Common myeloid progenitor, CD34-positive (primary cell): ENCODE data around the gene NAB2.

Experiments
- CTCF ChIA-PET: fragments of 350-600 bp; sonication (Branson Sonifier 250); formaldehyde crosslinking; loops from one replicate; lab custom pipeline; 2021; ENCODE audit warnings: antibody characterized with exemption; lab: Charles Lee
- POLR2A ChIA-PET: fragments of 350-600 bp; sonication (Branson Sonifier 250); formaldehyde crosslinking; loops from one replicate; lab custom pipeline; 2021; ENCODE audit warnings: antibody characterized with exemption; lab: Charles Lee
- DNase-seq, 3 donors: peaks; one replicate each; pipeline versions ENCODE4 v3.0.0 to v3.0.0-alpha.2; 2013
- H3K27ac ChIP-seq, 2 experiments: 1 replicate in 1 of 2; 2 replicates in 1 of 2; pipeline ENCODE4 v1.7.0; 2013; ENCODE audit warnings: inconsistent platforms in 2 of 2, low read length in 2 of 2, mild to moderate bottlenecking in 2 of 2, low read depth in 1 of 2, moderate library complexity in 1 of 2; ENCODE audit not compliant: severe bottlenecking in 2 of 2, insufficient read depth in 1 of 2, poor library complexity in 1 of 2
- H3K27me3 ChIP-seq, 5 experiments: replicated peaks in 2 of 5; 1 replicate in 3 of 5; 2 replicates in 2 of 5; pipeline versions ENCODE4 v1.6.1 to v1.7.0; 2013; ENCODE audit warnings: low read length in 4 of 5, mild to moderate bottlenecking in 2 of 5, moderate library complexity in 2 of 5, inconsistent platforms in 1 of 5; ENCODE audit not compliant: insufficient read depth in 5 of 5, control insufficient read depth in 4 of 5
- H3K36me3 ChIP-seq, 4 experiments: 1 replicate in 2 of 4; 2 replicates in 2 of 4; pipeline versions ENCODE4 v1.6.1 to v1.7.0; 2013; ENCODE audit warnings: low read length in 3 of 4, control low read depth in 1 of 4, mild to moderate bottlenecking in 1 of 4; ENCODE audit not compliant: control insufficient read depth in 4 of 4, insufficient read depth in 4 of 4
- H3K4me1 ChIP-seq, 4 experiments: 1 replicate in 3 of 4; 2 replicates in 1 of 4; pipeline versions ENCODE4 v1.6.1 to v1.7.1; 2013; ENCODE audit warnings: low read length in 3 of 4, mild to moderate bottlenecking in 3 of 4, control low read depth in 1 of 4, inconsistent platforms in 1 of 4, moderate library complexity in 1 of 4; ENCODE audit not compliant: control insufficient read depth in 4 of 4, insufficient read depth in 4 of 4; ENCODE audit errors: control extremely low read depth in 1 of 4
- H3K4me3 ChIP-seq, 7 experiments: 1 replicate in 4 of 7; 2 replicates in 3 of 7; pipeline versions ENCODE4 v1.5.1 to v1.7.0; 2013; ENCODE audit warnings: mild to moderate bottlenecking in 7 of 7, low read length in 6 of 7, moderate library complexity in 6 of 7, inconsistent platforms in 2 of 7, low read depth in 2 of 7, control low read depth in 1 of 7; ENCODE audit not compliant: insufficient read depth in 4 of 7, control insufficient read depth in 1 of 7; ENCODE audit errors: extremely low read depth in 1 of 7
- H3K9me3 ChIP-seq, 5 experiments: 1 replicate in 4 of 5; 2 replicates in 1 of 5; pipeline versions ENCODE4 v1.6.1 to v1.7.1; 2013; ENCODE audit warnings: low read length in 4 of 5, mild to moderate bottlenecking in 2 of 5, inconsistent platforms in 1 of 5, low read depth in 1 of 5, moderate library complexity in 1 of 5; ENCODE audit not compliant: control insufficient read depth in 4 of 5, insufficient read depth in 2 of 5; ENCODE audit errors: control extremely low read depth in 1 of 5
- WGBS: methylation state at CpG from one replicate; pipeline ENCODE4 v1.1.5; 2013; ENCODE audit not compliant: insufficient coverage; 5-methylcytosine and 5-hydroxymethylcytosine counted together

The NAB2 gene

GRCh38 chr12:57138526-57139272 lies 49.8 kb downstream of the NAB2 start:
- H3K4me1 ChIP-seq: peaks cover 0 to 4% (median 0%) of the 10 kb centered on the region in 4 experiments
- 93% methylated on average over 9 of the region's 13 CpGs for WGBS
- peaks cover 0 to under 1% (median 0%) of the 10 kb centered on the region in 5 experiments for H3K27me3 ChIP-seq
- ChIA-PET POLR2A (no interaction called here), CTCF (interaction anchor here (1.4 to 4.6 kb wide), 4 partner anchors 14 to 37 kb away, joined by 3 to 36 read pairs (median 8); no protein-coding TSS in a partner anchor)
- H3K27ac ChIP-seq: no peak overlapping the region
- H3K9me3 ChIP-seq: no peaks in the 10 kb centered on the region
- no peak for DNase-seq
- H3K4me3 ChIP-seq: no peak overlapping the region
- H3K36me3 ChIP-seq: no peaks in the 10 kb centered on the region

GRCh38 chr12:57139796-57140649 lies 51.1 kb downstream of the NAB2 start:
- ChIA-PET CTCF (interaction anchor here (1.0 to 1.6 kb wide), 3 partner anchors 10 to 40 kb away, joined by 3 to 4 read pairs (median 4); partner anchors contain the start of gene LRP1), POLR2A (no interaction called here)
- Histone ChIP-seq H3K9me3 (no peaks in the 10 kb centered on the region), H3K36me3 (no peaks in the 10 kb centered on the region), H3K4me1 (peaks cover 0 to 4% (median 0%) of the 10 kb centered on the region in 4 experiments), H3K4me3 (no peak overlapping the region), H3K27me3 (no peaks in the 10 kb centered on the region), H3K27ac (no peak overlapping the region)
- DNase-seq: no peak
- 92% methylated on average over 4 of the region's 6 CpGs for WGBS

- Histone ChIP-seq H3K4me1 (peaks cover 0 to 7% (median 0%) of the 10 kb centered on the region in 4 experiments), H3K4me3 (no peak overlapping the region), H3K27ac (no peak overlapping the region), H3K36me3 (no peaks in the 10 kb centered on the region), H3K9me3 (no peaks in the 10 kb centered on the region), H3K27me3 (no peaks in the 10 kb centered on the region)
- CTCF ChIA-PET: interaction anchor here (1.1 to 1.6 kb wide), 5 partner anchors 11 to 35 kb away, joined by 3 to 4 read pairs (median 4); partner anchors contain the start of gene LRP1
- no peak for DNase-seq
- POLR2A ChIA-PET: no interaction called here
- WGBS: 98% methylated on average over 5 of the region's 8 CpGs
Observed at GRCh38 chr12:57141249-57141648, 52.3 kb downstream of the NAB2 start.

GRCh38 chr12:57142121-57142520 lies 53.2 kb downstream of the NAB2 start:
- H3K36me3 ChIP-seq: no peaks in the 10 kb centered on the region

GRCh38 chr12:57142727-57143126 lies 53.8 kb downstream of the NAB2 start:
- Histone ChIP-seq H3K9me3 (no peaks in the 10 kb centered on the region), H3K27ac (no peak overlapping the region), H3K4me3 (no peak overlapping the region), H3K27me3 (no peaks in the 10 kb centered on the region), H3K4me1 (peaks cover 0 to 21% (median 9%) of the 10 kb centered on the region in 4 experiments), H3K36me3 (no peaks in the 10 kb centered on the region)
- WGBS: no CpG with 5 or more reads among the region's 7 CpGs
- ChIA-PET CTCF (interaction anchor here (1.4 kb wide), 1 partner anchor 20 kb away, joined by 4 read pairs; no protein-coding TSS in a partner anchor), POLR2A (no interaction called here)
- DNase-seq: no peak

More at GRCh38 chr12:57142121-57142520, 53.2 kb downstream of the NAB2 start:
- Histone ChIP-seq H3K9me3 (no peaks in the 10 kb centered on the region), H3K4me3 (no peak overlapping the region), H3K4me1 (peaks cover 0 to 15% (median 3%) of the 10 kb centered on the region in 4 experiments), H3K27me3 (no peaks in the 10 kb centered on the region), H3K27ac (no peak overlapping the region)
- no peak for DNase-seq
- POLR2A ChIA-PET: no interaction called here
- 96% methylated on average over 5 of the region's 9 CpGs for WGBS
- CTCF ChIA-PET: interaction anchor here (1.2 to 1.6 kb wide), 3 partner anchors 15 to 32 kb away, joined by 3 to 4 read pairs (median 4); no protein-coding TSS in a partner anchor

GRCh38 chr12:57143454-57143853 lies 54.5 kb downstream of the NAB2 start:
- 100% methylated on average over 2 of the region's 4 CpGs for WGBS
- peaks cover 0 to 28% (median 11%) of the 10 kb centered on the region in 4 experiments for H3K4me1 ChIP-seq
- H3K36me3 ChIP-seq: no peaks in the 10 kb centered on the region

More at GRCh38 chr12:57143454-57143853, 54.5 kb downstream of the NAB2 start:
- CTCF ChIA-PET: no interaction called here
- Histone ChIP-seq H3K4me3 (no peak overlapping the region), H3K27ac (no peak overlapping the region), H3K9me3 (no peaks in the 10 kb centered on the region), H3K27me3 (no peaks in the 10 kb centered on the region)
- POLR2A ChIA-PET: interaction anchor here (0.5 kb wide), 1 partner anchor 10 kb away, joined by 3 read pairs; no protein-coding TSS in a partner anchor
- no peak for DNase-seq
